ENCODE data around the gene HTRA3.

HTRA3 gene

DNA sequence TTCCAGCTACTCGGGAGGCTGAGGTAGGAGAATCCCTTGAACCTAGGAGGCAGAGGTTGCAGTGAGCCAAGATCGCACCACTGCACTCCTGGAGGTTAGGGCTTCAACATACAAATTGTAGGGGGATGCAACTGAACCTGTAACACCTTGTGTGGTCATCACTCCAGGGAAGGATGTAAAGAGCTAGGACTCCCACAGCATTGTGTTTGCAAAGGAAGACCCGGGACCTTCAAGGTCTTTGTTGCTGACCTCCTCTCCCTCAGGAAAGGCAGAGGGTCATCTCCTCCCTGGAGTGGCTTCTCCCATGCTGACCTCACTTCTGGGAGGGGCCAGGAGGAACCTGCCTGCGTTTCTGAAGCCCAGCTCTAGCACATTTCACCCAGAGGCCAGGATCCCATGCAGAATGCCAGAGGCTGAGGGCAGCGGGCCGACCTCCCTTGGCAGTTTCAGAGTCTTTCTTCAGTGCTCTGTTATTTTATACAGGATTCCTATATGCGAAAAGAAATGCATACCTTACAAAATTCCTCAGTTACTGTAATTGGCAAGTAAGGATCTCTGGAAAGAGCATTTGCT lies 80.2 kb downstream of the HTRA3 start:
- in situ Hi-C loops (cut with MboI; ENCODE audit: low sequenced_read_pairs, unreplicated experiment) = no loop called here
- no peak for DNase-seq (ENCODE audit: low spot score)
- TF ChIP-seq, protein P1, sequence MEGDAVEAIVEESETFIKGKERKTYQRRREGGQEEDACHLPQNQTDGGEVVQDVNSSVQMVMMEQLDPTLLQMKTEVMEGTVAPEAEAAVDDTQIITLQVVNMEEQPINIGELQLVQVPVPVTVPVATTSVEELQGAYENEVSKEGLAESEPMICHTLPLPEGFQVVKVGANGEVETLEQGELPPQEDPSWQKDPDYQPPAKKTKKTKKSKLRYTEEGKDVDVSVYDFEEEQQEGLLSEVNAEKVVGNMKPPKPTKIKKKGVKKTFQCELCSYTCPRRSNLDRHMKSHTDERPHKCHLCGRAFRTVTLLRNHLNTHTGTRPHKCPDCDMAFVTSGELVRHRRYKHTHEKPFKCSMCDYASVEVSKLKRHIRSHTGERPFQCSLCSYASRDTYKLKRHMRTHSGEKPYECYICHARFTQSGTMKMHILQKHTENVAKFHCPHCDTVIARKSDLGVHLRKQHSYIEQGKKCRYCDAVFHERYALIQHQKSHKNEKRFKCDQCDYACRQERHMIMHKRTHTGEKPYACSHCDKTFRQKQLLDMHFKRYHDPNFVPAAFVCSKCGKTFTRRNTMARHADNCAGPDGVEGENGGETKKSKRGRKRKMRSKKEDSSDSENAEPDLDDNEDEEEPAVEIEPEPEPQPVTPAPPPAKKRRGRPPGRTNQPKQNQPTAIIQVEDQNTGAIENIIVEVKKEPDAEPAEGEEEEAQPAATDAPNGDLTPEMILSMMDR (IDR thresholded peaks at IDR 0.05; ENCODE audit: borderline replicate concordance, control extremely low read depth, extremely low read depth, insufficient read depth, missing control alignments) = no peak

DNA sequence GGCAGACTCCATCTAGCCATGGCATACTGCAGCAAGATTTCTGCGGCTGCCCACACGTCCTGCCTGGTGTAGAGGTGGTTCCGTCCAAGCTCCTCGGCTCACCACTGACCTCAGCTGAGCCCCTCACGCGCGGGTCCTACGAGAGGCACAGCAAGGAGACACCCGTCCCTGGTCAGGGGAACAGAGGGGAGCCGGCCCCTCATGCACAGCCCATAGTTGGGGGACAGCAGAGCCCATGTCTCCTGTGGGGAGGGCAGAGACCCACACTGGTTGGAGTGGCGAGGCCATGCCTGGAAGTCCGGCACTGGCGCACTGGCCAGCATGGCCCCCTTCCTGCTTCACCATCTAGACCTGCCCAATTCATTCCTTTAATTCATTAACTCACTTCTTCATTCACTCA lies 80.8 kb downstream of the HTRA3 start:
- TF ChIP-seq, protein P1 (IDR thresholded peaks at IDR 0.05; ENCODE audit: borderline replicate concordance, control extremely low read depth, extremely low read depth, insufficient read depth, missing control alignments) = no peak
- in situ Hi-C loops (cut with MboI; ENCODE audit: low sequenced_read_pairs, unreplicated experiment) = no loop called here
- no peak for DNase-seq (ENCODE audit: low spot score)

DNA sequence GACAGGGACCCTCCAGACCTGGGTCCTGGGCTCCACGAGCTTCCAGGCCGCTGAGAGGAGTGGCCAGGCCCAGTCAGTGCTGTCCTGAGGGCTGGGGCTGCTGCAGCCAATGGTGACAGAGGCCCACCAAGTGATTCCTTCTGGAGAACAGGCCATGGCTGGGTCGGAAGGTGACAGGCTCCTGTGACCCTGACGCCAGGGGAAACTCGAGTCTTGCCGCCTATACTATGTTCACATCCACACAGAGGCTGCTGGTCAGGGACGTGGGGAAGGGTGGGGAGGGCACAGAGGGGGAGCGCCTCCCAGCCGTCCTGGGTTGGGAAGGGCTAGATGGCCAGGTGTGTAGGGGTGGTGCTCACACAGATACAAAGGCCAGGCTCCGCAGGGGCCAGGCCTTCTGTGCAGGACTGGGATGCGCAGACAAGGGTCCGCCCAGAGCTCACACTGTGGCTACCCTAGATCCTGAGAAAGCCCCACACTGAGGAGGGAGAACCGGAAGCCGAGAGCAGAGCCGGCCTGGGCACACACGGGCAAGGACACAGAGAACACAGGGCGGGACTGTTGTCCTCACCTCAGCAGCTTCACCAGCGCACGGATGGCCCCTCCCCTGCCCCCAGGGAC lies 81.4 kb downstream of the HTRA3 start:
- no peak for DNase-seq (ENCODE audit: low spot score)
- TF ChIP-seq, protein P1 (IDR thresholded peaks at IDR 0.05; ENCODE audit: borderline replicate concordance, control extremely low read depth, extremely low read depth, insufficient read depth, missing control alignments) = no peak

DNA sequence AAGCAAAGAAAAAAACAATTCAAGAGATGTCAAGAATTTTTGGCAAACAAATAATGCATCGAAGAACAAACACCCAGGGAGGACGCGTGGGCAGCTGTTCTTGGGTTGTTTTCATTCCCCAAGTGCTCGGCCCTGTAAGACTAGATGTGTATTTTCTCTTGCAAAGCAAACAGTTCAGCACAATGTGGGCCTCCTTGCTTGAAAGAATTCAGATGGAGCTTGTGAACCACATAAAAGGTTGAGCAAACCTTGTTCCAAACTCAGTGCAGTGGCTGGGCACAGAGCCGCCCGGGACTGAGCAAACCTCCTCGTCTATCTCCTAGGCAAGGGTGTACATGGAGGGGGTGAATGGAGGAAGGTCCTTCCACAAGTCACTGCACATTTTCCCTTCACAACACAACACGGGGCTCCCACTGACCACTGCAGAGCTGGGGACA lies 82.4 kb downstream of the HTRA3 start:
- no peak for DNase-seq (ENCODE audit: low spot score)
- TF ChIP-seq, protein P1 (IDR thresholded peaks at IDR 0.05; ENCODE audit: borderline replicate concordance, control extremely low read depth, extremely low read depth, insufficient read depth, missing control alignments) = no peak
- in situ Hi-C loops (cut with MboI; ENCODE audit: low sequenced_read_pairs, unreplicated experiment) = no loop called here

More for the DNA sequence above, 81.4 kb downstream of the HTRA3 start:
- in situ Hi-C loops (cut with MboI; ENCODE audit: low sequenced_read_pairs, unreplicated experiment) = no loop called here

DNA sequence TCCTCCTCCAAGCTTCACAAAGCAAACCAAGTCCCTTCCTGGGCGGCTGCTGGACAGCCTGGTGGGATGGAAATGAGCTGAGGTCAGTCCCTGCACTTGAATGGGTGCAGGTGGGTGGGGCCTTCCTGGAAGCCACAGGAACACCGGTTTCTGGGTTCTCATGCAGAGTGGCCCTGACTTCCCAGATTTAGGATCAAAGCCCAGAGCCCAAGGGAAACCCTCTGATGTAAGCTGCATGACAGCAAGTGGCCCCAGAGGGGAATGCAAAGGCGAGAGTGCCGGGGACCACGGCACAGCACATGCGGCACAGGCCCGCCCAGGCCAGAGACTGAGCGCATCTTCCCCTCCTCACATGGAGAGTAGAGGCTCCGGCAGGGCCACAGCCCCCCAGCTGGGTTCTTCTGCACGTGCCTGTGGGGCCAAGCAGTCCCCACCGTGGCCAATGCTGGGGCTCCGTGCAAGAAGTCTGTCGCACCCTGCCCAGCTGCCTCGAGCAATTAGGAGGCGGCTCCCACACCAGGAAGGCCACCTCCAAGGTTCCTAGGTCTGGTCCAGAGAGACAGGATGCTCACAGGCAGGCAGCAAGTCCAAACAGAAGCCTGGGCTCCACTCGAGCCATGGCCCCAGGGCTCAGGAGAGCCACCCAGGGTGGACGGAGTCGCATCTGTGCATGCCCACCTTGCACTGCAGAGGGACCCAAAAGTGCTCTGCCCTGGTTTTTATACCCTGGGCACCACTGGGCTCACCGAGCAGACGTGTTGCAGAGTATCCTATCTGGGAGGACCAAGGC lies 83.0 kb downstream of the HTRA3 start:
- in situ Hi-C loops (cut with MboI; ENCODE audit: low sequenced_read_pairs, unreplicated experiment) = no loop called here
- TF ChIP-seq, protein P1 (IDR thresholded peaks at IDR 0.05; ENCODE audit: borderline replicate concordance, control extremely low read depth, extremely low read depth, insufficient read depth, missing control alignments) = no peak
- DNase-seq (ENCODE audit: low spot score) = no peak

DNA sequence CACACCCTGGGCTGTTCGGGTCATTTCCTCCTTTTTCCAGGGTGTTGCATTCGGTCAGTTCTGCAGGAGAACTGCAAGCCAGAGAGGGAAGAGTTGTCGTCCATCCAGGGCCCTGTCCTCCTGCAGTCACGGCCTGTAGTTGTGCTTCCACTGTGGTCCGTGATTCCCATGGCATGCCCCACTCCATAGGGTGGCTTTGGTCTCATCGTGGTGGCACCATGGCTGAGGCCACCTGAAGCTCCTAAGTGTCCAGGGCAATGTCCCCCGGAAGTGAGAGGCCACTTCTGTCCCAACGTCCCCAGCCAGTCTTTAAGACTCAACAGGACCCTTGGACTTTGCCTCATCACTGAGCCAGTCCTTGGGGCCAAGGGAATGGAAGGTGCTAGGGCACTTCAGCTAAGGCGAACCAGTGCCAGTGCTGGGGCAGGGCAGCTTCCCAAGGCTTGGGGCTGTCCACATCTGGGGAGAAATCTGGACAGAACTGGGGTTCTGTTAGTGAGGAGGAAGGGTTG lies 83.7 kb downstream of the HTRA3 start:
- in situ Hi-C loops (cut with MboI; ENCODE audit: low sequenced_read_pairs, unreplicated experiment) = no loop called here
- no peak for DNase-seq (ENCODE audit: low spot score)
- TF ChIP-seq, protein P1 (IDR thresholded peaks at IDR 0.05; ENCODE audit: borderline replicate concordance, control extremely low read depth, extremely low read depth, insufficient read depth, missing control alignments) = no peak

Measured in GM13976 (cell line).